ENCODE data around the gene STAT3.

GRCh38 chr17:42361781-42362186 lies 26.5 kb downstream of the STAT3 start:
- TF ChIP-seq CTCF (IDR thresholded peaks at IDR 0.05) = no peak
- no peak for TF ChIP-seq EZH2 (IDR thresholded peaks at IDR 0.05; ENCODE audit: borderline replicate concordance, insufficient read depth, low read depth, low read length, poor library complexity, severe bottlenecking)

All from B cell (primary cell).